GM12878 (cell line): ENCODE measurements around the gene GRIK2.

Experiments used
- CBFB ChIP-seq: IDR thresholded peaks from 2 replicates; pipeline ENCODE4 v1.6.1; 2016; ENCODE audit warnings: antibody characterized with exemption, low read depth
- EGR1 ChIP-seq, 2 experiments: IDR thresholded peaks; 1 replicate in 1 of 2; 2 replicates in 1 of 2; pipeline ENCODE4 v1.6.1; 2011 to 2012; ENCODE audit warnings: low read depth in 2 of 2, low read length in 2 of 2, borderline replicate concordance in 1 of 2, mild to moderate bottlenecking in 1 of 2, moderate library complexity in 1 of 2
- KAT2A ChIP-seq: conservative IDR thresholded peaks from 2 replicates; pipeline ENCODE4 v1.6.1; 2011; ENCODE audit warnings: low read depth, low read length; ENCODE audit not compliant: control insufficient read depth
- POLR2A ChIP-seq: IDR thresholded peaks from 2 replicates; pipeline ENCODE4 v1.6.1; 2011; ENCODE audit warnings: low read depth, mild to moderate bottlenecking, low read length
- ZNF274 ChIP-seq: IDR thresholded peaks from one replicate; pipeline ENCODE4 v1.8.0; 2011; ENCODE audit not compliant: insufficient read length, insufficient read depth
- TF ChIP-seq, protein P1 (sequence below), 3 experiments: IDR thresholded peaks in 2 of 3; conservative IDR thresholded peaks in 1 of 3; 2 replicates each; pipeline ENCODE4 v1.5.1; 2011; ENCODE audit warnings: low read depth in 3 of 3, low read length in 3 of 3, mild to moderate bottlenecking in 3 of 3, control low read depth in 2 of 3, moderate library complexity in 2 of 3, inconsistent platforms in 1 of 3, mixed read lengths in 1 of 3; ENCODE audit not compliant: control insufficient read depth in 2 of 3, insufficient read depth in 1 of 3; ENCODE audit errors: extremely low read depth in 1 of 3
- TF ChIP-seq, protein P2 (sequence below): fragments of 450-650 bp; IDR thresholded peaks from 2 replicates; pipeline ENCODE4 v1.6.1; 2016; ENCODE audit warnings: mild to moderate bottlenecking
- TF ChIP-seq, protein P3 (sequence below): IDR thresholded peaks from 2 replicates; pipeline ENCODE4 v1.6.1; 2012; ENCODE audit warnings: low read depth, low read length, improper control_type of control experiment

DNA sequence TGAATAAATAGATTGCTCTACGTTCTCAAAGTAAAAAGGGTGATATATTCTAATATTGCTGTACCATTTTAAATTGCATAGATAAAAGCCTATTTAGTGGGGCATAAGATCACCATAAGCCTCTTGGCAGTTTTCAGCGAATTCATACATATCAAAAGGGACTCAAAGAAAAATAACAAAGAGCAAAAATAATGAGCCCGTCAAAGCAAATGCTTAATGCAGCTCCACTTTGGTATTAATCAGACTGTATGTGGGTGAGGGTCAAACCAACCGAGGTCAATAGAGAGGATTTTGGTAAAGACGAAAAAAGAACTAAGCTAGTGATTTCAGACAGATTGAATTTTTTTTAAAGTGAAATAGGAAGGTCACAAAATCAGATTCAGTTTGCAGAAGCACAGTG lies 598.8 kb downstream of the GRIK2 start:
- TF ChIP-seq, protein P1, sequence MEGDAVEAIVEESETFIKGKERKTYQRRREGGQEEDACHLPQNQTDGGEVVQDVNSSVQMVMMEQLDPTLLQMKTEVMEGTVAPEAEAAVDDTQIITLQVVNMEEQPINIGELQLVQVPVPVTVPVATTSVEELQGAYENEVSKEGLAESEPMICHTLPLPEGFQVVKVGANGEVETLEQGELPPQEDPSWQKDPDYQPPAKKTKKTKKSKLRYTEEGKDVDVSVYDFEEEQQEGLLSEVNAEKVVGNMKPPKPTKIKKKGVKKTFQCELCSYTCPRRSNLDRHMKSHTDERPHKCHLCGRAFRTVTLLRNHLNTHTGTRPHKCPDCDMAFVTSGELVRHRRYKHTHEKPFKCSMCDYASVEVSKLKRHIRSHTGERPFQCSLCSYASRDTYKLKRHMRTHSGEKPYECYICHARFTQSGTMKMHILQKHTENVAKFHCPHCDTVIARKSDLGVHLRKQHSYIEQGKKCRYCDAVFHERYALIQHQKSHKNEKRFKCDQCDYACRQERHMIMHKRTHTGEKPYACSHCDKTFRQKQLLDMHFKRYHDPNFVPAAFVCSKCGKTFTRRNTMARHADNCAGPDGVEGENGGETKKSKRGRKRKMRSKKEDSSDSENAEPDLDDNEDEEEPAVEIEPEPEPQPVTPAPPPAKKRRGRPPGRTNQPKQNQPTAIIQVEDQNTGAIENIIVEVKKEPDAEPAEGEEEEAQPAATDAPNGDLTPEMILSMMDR (IDR thresholded peaks at IDR 0.05 in 2 of 3, conservative IDR thresholded peaks at IDR 0.05 in 1 of 3; ENCODE audit: control insufficient read depth in 2 of 3, extremely low read depth in 1 of 3, insufficient read depth in 1 of 3, low read depth in 3 of 3, low read length in 3 of 3): no peak
- TF ChIP-seq EGR1 (IDR thresholded peaks at IDR 0.05; ENCODE audit: borderline replicate concordance in 1 of 2, low read depth in 2 of 2, low read length in 2 of 2): no peak
- TF ChIP-seq, protein P2, sequence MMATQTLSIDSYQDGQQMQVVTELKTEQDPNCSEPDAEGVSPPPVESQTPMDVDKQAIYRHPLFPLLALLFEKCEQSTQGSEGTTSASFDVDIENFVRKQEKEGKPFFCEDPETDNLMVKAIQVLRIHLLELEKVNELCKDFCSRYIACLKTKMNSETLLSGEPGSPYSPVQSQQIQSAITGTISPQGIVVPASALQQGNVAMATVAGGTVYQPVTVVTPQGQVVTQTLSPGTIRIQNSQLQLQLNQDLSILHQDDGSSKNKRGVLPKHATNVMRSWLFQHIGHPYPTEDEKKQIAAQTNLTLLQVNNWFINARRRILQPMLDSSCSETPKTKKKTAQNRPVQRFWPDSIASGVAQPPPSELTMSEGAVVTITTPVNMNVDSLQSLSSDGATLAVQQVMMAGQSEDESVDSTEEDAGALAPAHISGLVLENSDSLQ: no peak
- TF ChIP-seq POLR2A: no peak
- no peak for TF ChIP-seq CBFB
- TF ChIP-seq ZNF274: no peak
- no peak for TF ChIP-seq KAT2A
- TF ChIP-seq, protein P3, sequence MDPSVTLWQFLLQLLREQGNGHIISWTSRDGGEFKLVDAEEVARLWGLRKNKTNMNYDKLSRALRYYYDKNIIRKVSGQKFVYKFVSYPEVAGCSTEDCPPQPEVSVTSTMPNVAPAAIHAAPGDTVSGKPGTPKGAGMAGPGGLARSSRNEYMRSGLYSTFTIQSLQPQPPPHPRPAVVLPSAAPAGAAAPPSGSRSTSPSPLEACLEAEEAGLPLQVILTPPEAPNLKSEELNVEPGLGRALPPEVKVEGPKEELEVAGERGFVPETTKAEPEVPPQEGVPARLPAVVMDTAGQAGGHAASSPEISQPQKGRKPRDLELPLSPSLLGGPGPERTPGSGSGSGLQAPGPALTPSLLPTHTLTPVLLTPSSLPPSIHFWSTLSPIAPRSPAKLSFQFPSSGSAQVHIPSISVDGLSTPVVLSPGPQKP: no peak
